ENCODE measurements around the gene CDC7.

GRCh38 chr1:91557039-91557690, 56.5 kb downstream of the CDC7 start:
- TF ChIP-seq CTCF (IDR thresholded peaks at IDR 0.05; ENCODE audit: low read length) (no peak), EZH2 (optimal IDR thresholded peaks at IDR 0.05; ENCODE audit: low read depth, low read length) (no peak)
